DOHH2 (cell line): ENCODE data around the gene LSS.

ENCODE experiments used
- EZH2phosphoT487 ChIP-seq: fragments of 200-600 bp; sonication (generic); IDR thresholded peaks from 2 replicates; pipeline ENCODE4 v1.6.1; 2017; ENCODE audit warnings: borderline replicate concordance, mild to moderate bottlenecking, antibody characterized with exemption, low read length, moderate library complexity, mixed read lengths
- TF ChIP-seq, protein P1 (sequence below): fragments of 200-600 bp; sonication (generic); IDR thresholded peaks from one replicate; pipeline ENCODE4 v1.5.1; 2014; ENCODE audit warnings: antibody characterized with exemption, mild to moderate bottlenecking, low read depth, low read length; ENCODE audit not compliant: poor library complexity, severe bottlenecking

DNA sequence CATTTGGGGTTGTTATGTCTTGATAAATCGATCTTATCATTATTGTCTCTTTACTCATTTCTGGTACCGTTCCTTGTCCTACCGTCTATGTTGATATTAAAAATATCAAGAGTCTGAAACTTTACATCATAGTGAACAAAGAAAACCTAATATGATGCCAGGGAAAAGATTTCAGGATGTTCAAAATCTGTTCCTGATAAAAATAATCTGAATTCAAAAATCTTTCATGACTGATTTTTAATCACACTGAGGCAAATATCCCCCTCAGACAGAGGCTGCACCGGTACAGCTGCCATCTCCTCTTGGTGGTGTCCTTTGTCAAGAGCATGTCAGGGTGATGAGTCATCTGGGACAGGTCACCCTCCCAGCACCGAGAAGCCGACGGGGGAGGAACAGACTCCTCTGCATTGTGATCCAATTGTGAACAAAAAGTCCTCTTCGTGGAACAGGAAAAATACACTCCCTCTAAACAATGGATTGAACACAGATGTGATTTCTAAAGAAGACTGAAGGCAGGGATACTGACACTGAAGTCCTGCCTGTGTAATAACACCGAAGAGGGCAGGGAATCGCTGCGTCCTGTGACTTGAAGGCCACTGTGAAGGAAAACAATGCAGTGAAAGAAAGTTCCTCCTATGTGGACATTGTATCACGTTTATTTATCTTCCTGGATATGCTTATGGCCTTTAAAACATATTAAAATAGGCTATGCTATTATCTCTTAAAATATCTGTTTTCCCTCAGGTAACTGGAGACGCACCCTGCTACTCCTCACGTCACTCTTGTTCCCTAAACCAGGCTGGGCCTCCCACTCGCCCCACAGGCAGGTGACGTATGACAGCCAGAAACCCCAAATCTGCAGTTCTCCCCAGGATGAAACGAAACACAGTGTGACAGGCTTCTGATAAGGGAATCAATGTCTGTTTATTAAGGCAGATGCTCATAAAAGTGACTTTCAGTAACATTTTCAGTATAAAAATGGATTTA lies 40.1 kb downstream of the LSS start:
- TF ChIP-seq, protein P1, sequence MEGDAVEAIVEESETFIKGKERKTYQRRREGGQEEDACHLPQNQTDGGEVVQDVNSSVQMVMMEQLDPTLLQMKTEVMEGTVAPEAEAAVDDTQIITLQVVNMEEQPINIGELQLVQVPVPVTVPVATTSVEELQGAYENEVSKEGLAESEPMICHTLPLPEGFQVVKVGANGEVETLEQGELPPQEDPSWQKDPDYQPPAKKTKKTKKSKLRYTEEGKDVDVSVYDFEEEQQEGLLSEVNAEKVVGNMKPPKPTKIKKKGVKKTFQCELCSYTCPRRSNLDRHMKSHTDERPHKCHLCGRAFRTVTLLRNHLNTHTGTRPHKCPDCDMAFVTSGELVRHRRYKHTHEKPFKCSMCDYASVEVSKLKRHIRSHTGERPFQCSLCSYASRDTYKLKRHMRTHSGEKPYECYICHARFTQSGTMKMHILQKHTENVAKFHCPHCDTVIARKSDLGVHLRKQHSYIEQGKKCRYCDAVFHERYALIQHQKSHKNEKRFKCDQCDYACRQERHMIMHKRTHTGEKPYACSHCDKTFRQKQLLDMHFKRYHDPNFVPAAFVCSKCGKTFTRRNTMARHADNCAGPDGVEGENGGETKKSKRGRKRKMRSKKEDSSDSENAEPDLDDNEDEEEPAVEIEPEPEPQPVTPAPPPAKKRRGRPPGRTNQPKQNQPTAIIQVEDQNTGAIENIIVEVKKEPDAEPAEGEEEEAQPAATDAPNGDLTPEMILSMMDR, result no peak
- TF ChIP-seq EZH2phosphoT487, result no peak
